Ovary (tissue), 3 donors: ENCODE data around the gene PRKAB1.

Experiments
- CTCF ChIP-seq, 3 donors: fragments of 450-650 bp in 2 of 3; fragments of 200-600 bp in 1 of 3; IDR thresholded peaks; one replicate each; pipeline versions ENCODE4 v1.5.1 to v1.8.0; 2016 to 2022; ENCODE audit warnings: antibody characterized with exemption in 3 of 3, mild to moderate bottlenecking in 1 of 3
- EP300 ChIP-seq: sonication (generic); formaldehyde crosslinking; IDR thresholded peaks from one replicate; pipeline ENCODE4 v1.6.1; 2017; ENCODE audit warnings: antibody characterized with exemption
- POLR2A ChIP-seq: fragments of 450-650 bp; IDR thresholded peaks from one replicate; pipeline ENCODE4 v1.6.1; 2017; ENCODE audit warnings: antibody characterized with exemption, mild to moderate bottlenecking, moderate library complexity
- donor health status: DM: no; HTN: no; CAD: no.

DNA sequence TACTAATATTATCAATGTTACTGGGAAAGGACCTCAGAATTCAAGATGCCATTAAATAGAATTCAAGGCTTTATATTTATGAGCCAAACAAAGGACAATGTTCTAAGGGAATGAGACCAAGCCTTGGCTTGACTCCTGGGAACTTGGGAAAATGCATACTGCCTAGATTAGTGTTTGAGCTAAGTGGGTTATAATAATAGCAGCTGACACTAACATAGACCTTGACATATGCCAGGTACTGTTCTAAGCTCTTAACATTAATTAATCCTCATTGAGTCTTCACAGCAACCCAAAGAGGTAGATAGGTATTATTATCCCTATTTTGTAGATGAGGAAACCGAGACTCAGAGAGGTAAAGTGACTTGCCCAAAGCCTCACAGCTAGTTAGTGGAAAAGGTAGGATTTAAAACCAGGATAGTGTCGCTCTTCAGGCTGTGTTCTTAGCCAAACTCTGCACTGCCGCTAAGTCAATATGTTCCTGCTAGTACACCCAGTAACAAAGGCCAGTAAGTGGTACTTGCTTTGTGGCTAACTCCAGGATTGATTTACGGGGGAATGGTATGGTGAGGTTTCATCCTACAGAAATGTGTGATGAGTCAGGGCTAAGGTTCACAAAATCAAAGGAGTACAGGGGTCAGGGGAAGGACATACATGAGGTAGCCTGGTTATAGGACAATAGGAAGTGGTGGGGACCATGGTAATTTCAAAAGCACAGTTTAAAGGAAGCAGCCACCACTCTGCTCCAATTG lies 35.8 kb upstream of the PRKAB1 start:
- no peak for TF ChIP-seq CTCF (IDR thresholded peaks at IDR 0.05)
- no peak for TF ChIP-seq EP300
- no peak for TF ChIP-seq POLR2A
